GDM1 (cell line): Measurements from ENCODE around the gene NCK1.
"Not testable (repeated sequence)": the region's sequence is repeated elsewhere in the genome, so short reads cannot be mapped to it uniquely, and the experiment has no call there.

ENCODE experiments used
- DNase-seq: peaks from one replicate; lab custom pipeline; 2025; lab: John Stamatoyannopoulos, UW

Gene NCK1

DNA sequence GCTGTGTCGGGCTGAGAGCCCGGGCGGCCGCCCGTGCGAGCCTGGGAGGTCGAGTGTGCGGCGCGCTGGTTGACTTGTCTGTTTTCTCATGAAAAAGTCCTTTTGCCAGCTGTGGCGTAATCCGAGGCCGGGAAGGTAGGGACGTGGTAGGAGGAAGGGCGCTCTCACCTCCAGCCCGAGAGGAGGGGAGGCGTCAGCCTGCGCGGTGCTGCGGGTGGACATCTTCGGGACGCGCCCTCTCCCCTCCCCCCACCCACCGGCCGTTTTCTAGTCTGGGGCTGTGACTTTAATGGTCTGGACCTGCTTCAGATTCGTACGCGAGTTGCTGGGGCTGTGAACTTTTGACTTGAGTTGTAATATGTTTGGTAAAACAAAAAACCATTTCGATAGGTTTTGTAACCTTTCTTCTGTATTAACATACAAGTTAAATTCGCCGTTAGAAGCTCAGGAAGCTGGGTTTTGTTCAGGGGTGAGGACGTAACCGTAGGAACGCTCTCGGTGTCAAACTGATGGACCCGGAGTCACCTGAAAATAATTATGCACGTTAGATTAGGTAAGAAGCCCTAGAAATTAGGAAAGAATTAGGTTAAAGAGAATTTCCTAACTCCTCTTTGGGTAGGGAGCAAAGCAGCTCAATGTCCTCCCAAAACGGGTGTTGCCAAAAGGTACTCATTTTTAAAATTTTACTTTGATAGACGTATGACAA is 762 bp downstream of the NCK1 start:
- DNase-seq, result no peak

DNA sequence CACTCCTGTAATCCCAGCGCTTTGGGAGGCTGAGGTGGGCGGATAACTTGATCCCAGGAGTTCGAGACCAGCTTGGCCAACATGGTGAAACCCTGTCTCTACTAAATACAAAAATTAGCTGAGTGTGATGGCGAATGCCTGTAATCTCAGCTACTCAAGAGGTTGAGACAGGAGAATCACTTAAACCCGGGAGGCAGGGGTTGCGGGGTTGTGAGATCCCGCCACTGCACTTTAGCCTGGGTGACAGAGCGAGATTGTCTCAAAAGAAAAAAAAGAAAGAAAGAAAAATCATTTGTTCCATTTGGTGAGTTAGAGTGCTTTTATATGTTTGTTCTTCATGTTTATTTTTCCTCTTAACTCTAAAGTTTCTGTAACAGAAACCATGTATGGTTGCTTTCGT is 7.3 kb downstream of the NCK1 start:
- no peak for DNase-seq

DNA sequence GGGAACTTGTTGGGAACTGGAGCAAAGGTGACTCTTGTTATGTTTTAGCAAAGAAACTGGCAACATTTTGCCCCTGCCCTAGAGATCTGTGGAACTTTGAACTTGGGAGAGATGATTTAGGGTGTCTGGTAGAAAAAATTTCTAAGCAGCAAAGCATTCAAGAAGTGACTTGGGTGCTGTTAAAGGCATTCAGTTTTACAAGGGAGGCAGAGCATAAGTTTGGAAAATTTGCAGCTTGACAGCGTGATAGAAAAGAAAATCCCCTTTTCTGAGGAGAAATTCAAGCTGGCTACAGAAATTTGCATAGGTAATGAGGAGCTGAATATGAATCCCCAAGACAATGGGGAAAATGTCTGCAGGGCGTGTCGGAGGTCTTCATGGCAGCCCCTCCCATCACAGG is 10.2 kb downstream of the NCK1 start:
- not testable (repeated sequence) for DNase-seq

DNA sequence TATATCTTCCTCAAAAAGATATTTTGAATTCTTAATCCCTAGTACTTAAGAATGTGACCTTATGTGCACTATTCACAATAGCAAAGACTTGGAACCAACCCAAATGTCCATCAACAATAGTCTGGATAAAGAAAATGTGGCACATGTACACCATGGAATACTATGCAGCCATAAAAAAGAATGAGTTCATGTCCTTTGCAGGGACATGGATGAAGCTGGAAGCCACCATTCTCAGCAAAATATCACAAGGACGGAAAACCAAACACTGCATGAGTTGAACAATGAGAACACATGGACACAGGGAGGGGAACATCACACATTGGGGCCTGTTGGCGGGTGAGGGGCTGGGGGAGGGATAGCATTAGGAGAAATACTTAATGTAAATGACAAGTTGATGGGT is 17.5 kb downstream of the NCK1 start:
- not testable (repeated sequence) for DNase-seq

DNA sequence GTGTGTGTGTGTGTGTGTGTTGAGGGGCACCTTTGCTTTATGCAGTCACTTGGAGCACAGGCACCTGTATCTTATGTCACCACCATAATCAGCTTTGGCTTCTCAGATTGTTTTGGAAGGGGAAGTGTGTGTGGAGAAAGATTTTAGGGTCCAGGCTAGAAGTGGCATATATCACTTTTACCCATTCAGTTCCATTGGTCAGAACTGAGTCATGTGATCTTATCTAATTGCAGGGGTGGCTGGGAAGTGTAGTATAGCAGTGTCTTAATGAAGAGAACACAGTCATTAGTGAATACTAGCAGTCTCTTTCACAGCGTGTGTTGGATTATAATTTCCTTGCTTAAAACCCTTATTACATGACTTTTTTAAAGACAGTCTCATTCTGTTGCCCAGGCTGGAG is 20.6 kb downstream of the NCK1 start:
- no peak for DNase-seq

DNA sequence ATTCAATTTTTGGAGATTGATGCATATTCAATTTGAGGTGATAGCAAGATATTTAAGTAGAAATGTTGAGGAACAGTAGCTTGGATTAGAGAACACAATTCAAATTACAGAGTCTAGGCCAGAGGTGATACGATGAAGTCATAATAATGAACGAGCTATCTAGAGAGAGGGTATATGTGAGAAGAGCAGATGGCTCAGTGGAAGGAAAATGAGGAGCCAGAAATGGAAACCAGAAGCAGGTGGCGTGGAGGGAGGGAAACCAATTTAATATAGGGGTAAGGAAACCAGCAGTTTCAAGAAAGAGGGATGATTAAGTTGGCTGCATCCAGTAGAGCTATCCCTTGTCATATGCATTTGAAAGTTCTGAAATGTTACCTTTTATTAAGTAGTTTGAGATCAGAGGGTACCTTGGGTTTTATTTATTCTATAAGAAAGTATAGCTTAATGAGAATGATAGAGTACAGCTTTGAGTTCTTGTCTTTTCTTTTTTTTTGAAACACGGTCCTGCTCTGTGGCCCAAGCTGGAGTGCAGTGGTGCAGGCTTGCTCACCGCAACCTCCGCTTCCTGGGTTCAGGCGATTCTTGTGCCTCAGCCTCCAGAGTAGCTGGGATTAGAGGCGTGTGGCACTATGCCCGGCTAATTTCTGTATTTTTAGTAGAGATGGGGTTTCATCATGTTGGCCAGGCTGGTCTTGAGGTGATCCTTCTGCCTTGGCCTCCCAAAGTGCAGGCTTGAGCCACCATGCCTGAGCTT is 22.1 kb downstream of the NCK1 start:
- no peak for DNase-seq

DNA sequence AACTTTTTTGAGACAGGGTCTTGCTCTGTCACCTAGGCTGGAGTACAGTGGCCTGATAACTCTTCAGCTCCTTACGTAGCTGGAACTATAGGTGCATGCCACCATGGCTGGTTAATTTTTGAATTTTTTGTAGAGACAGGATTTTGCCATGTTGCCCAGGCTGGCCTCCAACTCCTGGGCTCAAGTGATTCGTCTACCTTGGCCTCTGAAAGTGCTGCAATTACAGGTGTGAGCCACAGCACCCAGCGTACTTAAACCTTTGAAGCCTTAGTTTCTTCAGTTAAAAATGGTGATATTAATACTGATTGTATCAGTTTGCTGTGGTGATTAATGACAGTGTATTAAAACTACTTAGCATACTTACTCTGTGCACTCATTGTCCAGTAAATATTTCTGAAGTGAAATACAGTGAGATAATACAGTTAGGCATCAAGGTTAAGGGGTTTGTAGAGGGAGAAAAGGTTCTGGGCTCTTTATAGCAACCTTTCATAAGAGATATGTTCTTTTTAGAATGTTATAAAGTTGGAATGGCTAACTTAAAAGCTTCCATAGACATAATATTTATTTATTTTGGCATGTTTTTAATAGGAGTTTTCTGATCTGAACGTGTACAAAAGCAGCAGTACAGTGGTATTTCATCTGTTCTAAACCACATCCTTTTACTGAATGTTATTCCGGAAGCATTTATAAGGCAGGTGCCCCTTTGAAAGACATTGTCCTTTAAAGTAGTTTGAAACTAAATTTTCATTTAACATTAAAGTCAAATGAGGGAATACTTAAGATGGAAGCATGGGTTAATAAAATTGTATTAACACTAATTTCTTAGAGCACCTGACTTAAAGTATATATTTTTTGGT is 23.6 kb downstream of the NCK1 start:
- DNase-seq, result no peak

DNA sequence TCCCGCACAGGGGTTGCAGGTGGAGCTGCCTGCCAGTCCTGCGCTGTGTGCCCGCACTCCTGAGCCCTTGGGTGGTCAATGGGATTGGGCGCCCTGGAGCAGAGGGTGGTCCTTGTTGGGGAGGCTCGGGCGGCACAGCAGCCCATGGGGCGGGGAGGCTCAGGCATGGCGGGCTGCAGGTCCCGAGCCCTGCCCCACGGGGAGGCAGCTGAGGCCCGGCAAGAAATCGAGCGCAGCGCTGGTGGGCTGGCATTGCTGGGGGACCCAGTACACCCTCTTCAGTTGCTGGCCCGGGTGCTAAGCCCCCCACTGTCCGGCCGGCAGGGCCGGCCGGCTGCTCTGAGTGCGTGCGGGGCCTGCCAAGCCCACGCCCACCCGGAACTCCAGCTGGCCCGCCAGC is 27.9 kb downstream of the NCK1 start:
- no peak for DNase-seq

DNA sequence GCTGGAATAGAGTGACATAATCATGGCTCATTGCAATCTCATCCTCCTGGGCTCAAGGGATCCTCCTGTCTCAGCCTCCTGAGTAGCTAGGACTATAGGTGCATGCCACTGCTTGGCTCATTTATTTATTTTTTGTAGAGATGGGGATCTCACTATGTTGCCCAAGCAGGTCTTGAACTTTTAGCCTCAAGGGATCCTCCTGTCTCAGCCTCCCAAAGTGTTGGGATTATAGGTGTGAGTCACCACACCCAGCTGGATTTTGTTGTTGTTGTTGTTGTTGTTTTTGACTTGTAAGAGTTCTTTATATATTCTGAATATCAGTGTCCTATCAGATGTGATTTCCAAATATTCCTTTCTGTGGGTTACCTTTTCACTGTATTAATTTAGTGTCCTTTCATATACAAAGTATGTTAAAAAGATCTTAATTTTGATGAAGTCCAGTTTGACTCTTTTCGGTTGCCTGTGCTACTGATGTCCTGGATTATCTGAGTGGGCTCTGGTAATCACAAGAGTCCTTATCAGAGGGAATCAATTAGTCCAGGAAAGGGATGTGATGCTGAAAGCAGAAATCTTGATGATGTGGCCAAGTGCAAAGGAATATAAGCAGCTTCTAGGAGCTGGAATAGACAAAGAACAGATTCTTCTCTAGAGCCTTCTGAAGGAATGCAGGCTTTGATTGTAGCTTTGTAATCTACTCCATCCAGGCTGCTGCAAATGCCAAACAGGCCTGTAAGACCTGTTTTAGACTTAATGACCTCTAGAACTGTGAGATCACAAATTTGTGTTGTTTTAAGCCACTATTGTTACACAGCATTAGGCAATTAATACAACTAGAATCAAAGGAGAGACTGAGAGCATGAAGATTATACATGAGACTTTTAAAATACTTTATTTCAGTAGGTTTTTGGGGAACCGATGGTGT is 30.2 kb downstream of the NCK1 start:
- no peak for DNase-seq

DNA sequence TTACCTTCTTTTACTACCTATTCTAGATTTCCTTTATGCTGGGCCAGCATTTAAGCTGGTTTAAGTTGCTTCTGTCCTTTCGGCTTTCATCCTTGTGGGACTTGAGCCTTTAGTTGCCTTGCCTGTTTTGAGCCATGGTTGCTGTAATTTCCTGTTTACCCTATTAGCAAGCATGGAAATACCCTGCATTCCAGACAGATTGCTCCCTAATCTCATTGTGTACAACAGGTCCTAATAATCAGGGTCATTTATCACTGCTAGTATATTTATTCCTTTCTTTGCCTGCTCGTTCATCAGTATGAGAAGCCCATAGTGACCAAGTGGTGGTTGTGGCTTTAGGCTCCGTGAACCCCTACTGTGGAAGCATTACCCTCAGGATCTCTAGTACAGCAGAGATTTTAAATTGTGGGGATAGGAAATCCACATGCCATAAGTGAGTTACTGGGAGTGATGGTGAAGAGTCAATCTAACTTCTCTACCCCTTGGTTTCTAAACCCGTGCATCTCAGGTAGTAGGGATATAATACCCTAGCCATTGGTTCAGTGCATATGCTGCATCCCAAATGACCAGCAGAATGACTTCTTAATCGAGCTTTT is 31.9 kb downstream of the NCK1 start:
- DNase-seq, result no peak

DNA sequence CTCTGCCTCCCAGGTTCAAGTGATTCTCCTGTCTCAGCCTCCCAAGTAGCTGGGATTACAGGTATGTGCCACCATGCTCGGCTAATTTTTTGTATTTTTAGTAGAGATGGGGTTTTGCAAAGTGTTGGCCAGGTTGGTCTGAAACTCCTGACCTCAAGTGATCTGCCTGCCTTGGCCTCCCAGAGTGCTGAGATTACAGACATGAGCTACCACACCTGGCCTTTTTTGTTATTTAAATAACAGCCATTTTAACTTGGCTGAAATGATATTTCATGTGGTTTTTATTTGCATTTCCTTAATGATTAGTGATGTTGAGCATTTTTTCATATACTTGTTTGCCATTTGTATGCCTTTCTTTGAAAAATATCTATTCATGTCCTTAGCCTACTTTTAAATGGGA is 35.2 kb downstream of the NCK1 start:
- DNase-seq, result not testable (repeated sequence)

DNA sequence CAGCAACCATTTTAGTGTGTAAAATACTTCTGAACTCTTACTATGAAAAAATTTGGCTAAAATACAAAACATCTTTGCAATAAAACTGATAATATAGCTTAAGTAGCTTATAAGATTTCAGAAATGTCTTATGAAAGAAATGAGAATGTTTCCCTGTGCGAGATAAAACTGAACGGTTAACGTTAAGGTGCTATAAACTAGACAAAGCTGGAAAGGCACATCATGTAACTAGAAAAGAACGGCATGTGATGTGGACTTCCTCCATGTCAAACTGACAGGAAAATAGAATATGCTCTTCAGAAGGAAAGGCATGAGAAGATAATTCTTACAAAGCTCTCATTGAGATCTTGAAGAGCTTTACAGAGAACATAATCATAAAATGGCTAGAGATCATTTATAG is 36.5 kb downstream of the NCK1 start:
- DNase-seq, result no peak

DNA sequence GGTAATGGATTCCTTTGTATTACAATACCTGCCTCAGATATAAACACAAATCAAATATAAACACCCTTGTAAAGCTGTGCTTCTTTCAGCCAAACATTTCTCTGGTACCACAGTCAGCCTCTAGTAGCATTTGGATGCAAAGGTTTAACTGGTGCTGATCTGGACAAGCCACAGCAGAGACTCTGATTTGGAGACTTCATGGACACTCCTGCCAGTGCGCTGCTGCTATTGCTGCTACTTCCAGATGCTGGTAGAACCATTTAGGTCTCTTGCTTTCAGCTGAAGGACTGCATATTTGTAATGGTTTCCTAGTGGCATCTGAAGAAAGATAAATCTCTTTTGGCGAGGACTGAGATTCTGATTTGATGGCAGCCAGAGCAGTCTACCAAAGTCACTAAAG is 36.9 kb downstream of the NCK1 start:
- no peak for DNase-seq

DNA sequence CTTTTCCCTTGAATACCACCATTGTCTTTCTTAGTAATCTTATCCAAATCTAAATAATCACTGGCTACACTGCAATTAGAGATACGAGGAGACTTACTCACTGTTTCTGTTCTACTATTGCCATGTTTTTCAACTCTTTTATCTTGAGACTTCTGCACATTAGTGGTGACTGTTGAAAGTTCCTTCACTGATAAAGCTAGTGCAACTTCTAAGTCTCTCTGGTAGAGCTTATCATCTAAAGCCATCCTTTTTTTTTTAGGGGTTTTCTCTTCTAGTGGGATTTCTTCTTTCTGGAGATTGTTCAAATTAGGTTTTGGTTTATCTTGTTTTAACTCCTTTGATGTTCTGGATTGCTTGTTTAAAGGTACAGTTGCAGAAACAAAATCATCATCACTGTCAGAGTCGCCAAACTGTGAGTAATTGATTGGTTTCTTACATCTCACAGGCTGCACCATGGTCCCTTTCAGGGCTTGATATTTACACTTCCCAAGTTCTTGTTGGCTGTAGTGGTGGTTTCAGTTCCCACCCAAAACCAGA is 37.7 kb downstream of the NCK1 start:
- DNase-seq, result no peak

DNA sequence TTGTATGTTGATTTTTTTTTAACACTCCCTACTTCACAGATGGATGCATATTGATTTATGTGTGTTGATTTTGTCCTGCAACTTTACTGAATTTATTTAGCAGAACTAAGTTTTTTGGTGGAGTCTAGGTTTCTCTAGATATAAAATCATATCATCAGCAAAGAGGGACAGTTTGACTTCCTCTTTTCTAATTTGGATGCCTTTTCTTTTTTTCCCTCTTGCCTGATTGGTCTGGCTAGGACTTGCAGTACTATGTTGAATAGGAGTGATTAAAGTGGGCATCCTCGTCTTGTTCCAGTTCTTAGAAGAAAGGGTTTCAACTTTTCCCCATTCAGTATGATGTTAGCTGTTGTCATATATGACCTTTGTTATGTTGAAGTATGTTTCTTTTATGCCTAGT is 38.7 kb downstream of the NCK1 start:
- not testable (repeated sequence) for DNase-seq

DNA sequence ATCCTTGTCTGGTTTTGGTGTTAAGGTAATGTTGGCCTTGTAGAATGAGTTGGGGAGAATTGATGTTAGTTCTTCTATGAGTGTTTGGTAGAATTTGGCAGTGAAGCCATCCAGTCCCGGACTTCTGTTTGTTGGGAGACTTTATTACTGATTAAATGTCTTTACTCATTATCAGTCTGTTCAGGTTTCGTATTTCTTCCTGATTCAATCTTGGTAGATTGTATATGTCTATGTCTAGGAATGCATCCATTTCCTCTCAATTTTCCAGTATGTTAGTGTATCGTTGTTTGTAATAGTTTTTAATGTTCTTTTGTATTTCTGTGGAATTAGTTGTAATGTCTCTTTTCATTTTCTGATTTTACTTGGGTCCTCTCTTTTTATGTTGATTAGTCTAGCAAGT is 39.4 kb downstream of the NCK1 start:
- no peak for DNase-seq

DNA sequence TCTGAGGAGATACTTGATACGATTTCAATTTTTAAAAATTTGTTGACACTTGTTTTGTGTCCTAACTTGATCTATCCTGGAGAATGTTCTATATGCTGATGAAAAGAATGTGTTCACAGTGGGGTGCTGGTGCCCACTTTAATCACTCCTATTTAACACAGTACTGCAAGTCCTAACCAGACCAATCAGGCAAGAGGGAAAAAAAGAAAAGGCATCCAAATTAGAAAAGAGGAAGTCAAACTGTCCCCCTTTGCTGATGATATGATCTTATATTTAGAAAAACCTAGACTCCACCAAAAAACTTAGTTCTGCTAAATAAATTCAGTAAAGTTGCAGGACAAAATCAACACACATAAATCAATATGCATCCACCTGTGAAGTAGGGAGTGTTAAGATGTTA is 40.5 kb downstream of the NCK1 start:
- not testable (repeated sequence) for DNase-seq

DNA sequence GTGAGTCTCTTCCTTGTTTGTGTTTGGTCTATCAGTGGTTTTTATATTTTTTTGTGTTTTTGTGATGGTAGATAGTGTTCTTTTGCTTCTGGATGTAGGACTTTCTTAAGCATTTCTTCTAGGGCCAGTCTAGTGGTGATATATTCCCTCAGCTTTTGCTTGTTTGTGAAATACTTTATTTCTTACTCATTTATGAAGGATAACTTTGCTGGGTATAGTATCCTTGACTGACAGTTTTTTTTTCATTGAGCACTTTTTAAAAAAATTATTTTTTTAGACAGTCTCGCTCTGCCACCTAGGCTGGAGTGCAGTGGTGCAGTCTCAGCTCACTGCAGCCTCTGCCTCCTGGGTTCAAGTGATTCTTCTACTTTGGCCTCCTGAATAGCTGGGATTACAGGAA is 41.9 kb downstream of the NCK1 start:
- no peak for DNase-seq

DNA sequence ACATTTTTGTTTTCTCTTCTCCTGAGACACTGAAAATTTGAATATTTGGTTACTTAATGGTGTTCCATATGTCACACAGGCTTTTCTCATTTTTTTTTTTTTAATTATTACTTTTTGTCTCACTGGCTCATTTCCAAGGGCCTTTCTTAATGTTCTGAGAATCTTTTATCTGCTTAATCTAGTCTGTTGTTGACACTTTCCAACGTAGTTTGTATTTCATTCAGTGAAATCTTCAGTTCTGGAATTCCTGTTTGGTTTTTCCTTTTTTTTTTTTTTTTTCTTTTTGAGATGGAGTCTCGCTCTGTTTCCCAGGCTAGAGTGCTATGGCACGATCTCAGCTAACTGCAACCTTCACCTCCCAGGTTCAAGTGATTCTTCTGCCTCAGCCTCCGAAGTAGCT is 42.7 kb downstream of the NCK1 start:
- no peak for DNase-seq

DNA sequence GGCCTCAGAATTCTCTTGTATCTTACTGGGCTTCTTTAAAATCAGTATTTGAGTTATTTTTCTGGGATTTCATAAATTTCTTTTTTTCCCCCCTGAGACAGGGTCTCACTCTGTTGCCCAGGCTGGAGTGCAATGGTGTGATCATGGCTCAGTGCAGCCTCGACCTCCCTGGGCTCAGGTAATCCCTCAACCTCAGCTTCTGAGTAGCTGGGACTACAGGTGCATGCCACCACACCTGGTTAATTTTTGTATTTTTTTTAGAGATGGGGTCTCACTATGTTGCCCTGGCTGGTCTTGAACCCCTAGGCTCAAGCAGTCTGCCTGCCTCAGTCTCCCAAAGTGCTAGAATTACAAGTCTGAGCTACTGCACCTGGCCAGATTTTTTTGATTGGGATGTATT is 43.5 kb downstream of the NCK1 start:
- DNase-seq, result no peak

DNA sequence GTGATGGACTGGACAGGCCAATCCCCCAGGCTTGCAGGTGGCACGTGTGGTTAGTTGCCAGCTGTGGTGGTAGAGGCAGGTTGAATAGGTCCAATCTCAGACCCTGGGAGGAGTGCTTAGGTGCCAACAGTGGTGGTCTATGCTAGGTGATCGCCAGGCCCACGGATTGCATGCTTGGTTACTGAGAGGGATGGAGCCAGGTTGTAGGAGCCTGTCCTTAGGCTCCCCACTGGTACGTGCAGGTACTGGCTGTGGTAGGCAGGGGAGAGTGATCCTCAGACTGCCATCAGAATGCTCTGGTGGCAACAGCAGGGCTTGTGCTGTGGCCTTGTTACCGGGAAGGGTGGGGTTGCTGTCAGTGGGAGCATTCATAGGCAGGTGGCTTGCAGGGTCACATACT is 44.7 kb downstream of the NCK1 start:
- no peak for DNase-seq
